Erythroblast (primary cell): ENCODE results near the gene NRBF2.

Source experiments
- GATA1 ChIP-seq: IDR thresholded peaks from 2 replicates; pipeline ENCODE4 v1.6.1; 2011; ENCODE audit warnings: low read depth, mild to moderate bottlenecking, control low read depth, low read length, moderate library complexity
- POLR2A ChIP-seq: IDR thresholded peaks from 2 replicates; pipeline ENCODE4 v1.6.1; 2011; ENCODE audit warnings: mild to moderate bottlenecking, low read length

DNA sequence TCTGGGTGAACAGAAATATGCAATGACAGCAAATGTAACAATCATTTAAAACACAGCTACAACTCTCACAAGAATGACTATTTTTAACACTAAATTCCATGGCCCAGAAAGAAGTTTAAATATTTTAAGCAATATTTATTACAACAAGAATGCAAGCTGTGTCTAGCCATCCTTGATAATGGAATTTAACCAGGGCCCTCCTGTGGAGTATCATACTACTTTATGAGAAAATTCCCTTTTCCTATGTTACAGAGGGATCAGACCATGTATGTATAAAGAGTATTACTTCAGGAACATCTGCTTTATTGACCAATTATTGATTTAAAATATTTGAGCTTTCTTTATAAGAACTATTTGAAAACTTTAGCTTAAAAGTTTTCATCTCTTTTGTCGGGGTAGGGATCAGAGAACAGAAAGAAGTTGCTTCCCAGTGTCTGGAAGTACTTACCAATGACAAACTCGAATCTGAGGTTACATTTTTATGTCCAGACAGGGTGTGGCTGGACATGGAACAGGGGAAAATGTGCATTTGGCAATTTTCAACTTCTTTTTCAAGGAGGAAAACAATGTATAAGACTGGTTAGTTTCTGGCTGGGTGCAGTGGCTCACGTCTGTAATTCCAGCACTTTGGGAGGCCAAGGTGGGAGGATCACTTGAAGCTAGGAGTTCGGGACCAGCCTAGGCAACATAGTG, 48.3 kb upstream of the NRBF2 start:
- TF ChIP-seq POLR2A: no peak
- no peak for TF ChIP-seq GATA1
